Fibroblast of gingiva (primary cell): ENCODE data around the gene BLCAP.
"Not testable (repeated sequence)": the region's sequence is repeated elsewhere in the genome, so short reads cannot be mapped to it uniquely, and the experiment has no call there.

Experiments used
- DNase-seq: peaks from one replicate; pipeline ENCODE4 v3.0.0-alpha.2; 2011; ENCODE audit warnings: low read depth

The BLCAP gene, protein sequence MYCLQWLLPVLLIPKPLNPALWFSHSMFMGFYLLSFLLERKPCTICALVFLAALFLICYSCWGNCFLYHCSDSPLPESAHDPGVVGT

GRCh38 chr20:37527638-37528445 lies at the start of gene BLCAP:
Gene BLCAP (minus strand): TSS chr20:37527876. CDS start chr20:37519174, 8,702 bp downstream.
- peak; percentile 84 for DNase-seq

DNA sequence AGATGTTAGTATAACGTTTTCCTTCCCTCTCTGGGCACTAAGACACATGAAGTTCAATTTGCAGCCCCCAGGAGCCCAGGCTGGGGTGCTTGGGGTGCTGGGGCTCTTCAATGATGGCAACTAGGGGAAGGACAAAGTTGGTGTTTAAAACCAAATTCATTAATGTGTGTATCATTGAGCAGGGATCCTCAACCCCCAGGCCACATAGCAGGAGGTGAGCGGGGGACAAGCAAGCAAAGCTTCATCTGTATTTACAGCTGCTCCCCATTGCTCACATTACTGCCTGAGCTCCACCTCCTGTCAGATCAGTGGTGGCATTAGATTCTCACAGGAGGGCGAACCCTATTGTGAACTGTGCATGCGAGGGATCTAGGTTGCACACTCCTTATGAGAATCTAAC lies 49.8 kb upstream of the BLCAP start:
- not testable (repeated sequence) for DNase-seq

- no peak for DNase-seq
Observed at GRCh38 chr20:37576911-37577310, 49.2 kb upstream of the BLCAP start.

- DNase-seq: no peak
Observed at GRCh38 chr20:37575884-37576283, 48.2 kb upstream of the BLCAP start.

GRCh38 chr20:37574199-37574890 lies 46.7 kb upstream of the BLCAP start:
- no peak for DNase-seq

GRCh38 chr20:37573626-37574198 lies 46.0 kb upstream of the BLCAP start:
- no peak for DNase-seq

GRCh38 chr20:37571033-37571432 lies 43.4 kb upstream of the BLCAP start:
- DNase-seq: no peak

GRCh38 chr20:37570419-37570818 lies 42.7 kb upstream of the BLCAP start:
- DNase-seq: no peak

GRCh38 chr20:37567671-37568588 lies 40.3 kb upstream of the BLCAP start:
- no peak for DNase-seq

DNA sequence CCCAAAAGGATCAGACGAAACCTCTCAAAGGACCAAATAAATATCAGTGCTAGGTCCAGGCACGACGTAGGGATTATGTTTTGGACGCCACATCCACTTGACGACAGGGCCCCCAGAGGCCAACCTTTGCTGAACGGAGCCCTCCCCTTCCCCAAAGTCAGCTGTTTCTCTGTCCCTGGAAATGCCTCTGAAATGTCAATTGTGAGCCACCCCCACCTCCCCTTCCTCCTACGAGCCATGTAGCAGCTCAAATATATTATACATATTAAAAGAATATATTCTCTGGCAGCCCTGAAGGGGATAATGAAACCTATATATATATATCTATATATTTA lies 39.6 kb upstream of the BLCAP start:
- DNase-seq: no peak

- DNase-seq: no peak
Observed at GRCh38 chr20:37566590-37567330, 39.1 kb upstream of the BLCAP start.

GRCh38 chr20:37565134-37565811 lies 37.6 kb upstream of the BLCAP start:
- DNase-seq: no peak

DNA sequence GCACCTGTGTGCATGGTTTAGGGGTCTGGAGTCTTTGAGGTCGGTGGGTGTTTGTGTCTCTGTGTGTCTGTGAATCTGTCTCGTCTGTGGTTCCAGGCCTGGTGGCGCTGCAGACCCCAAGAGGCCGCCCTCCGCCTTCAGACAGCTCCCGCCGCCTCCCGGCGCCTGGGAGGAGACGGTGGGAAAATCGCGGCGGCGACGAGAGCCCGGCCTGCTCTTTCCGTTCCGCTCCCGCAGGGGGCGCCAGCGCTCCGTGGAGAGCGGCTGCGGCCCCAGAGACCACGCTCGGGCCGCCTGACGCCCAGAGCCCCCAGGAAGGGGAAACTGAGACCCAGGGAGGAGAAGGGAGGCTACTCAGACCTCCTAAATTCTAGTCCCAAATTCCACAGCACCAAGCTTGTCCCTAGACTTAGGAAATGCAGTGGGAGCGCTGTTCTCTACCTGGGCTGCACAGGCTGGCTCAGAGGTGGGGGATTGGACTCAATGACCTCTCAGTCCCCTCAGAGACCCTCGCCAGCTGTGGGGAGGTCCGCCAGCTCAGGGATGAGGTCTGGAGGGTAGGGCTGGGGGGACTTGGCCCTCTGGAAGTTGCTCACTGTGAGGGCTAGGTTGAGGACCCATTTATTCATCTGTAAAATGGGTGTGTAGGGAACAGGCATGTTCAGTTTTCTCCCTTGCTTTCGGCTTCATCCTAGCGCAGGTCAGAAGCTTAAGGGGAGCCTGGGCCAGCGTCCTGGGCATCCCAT lies 36.9 kb upstream of the BLCAP start:
- DNase-seq: no peak

- no peak for DNase-seq
Observed at GRCh38 chr20:37564016-37564387, 36.3 kb upstream of the BLCAP start.

GRCh38 chr20:37562695-37563480 lies 35.2 kb upstream of the BLCAP start:
- DNase-seq: no peak

DNA sequence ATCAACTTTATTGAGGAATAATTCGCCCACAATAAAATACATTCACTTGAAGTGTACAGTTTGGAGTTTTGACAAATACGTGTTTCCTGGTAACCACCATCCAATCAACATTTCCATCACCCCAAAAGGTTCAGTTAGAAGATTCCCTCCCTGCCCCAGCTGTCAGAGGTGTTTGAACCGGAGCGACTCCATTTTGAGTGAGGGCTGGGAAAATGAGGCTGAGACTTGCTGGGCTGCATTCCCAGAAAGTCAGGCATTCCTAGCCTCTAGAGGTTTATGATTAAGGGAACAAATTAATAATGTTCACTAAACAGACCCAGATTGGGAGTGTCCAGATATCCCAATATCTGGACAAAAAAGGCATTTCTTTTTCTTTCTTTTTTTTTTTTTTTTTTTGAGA lies 33.0 kb upstream of the BLCAP start:
- DNase-seq: no peak

DNA sequence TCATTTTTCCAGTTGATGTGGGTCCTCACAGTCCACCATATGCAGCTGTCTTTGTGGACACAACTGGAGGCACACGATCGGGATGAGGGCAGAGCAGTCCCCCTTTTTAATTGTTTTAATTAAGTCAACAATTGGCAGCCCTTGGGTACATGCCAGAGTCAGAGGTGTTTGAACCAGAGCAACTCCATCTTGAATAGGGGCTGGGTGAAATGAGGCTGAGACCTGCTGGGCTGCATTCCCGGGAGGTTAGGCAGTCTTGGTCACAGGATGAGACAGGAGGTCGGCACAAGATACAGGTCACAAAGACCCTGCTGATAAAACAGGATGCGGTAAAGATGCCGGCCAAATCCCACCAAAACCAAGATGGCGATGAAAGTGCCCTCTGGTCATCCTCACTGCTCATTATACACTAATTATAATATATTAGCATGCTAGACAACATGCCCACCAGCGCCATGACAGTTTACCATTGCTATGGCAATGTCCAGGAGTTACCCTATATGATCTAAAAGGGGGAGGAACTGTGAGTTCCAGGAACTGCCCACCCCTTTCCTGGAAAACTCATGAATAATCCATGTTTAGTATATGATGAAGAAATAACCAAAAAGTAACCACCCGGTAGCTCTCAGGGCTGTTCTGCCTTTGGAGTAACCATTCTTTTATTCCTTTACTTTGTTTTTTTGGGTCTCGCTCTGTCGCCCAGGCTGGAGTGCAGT lies 31.8 kb upstream of the BLCAP start:
- no peak for DNase-seq

DNA sequence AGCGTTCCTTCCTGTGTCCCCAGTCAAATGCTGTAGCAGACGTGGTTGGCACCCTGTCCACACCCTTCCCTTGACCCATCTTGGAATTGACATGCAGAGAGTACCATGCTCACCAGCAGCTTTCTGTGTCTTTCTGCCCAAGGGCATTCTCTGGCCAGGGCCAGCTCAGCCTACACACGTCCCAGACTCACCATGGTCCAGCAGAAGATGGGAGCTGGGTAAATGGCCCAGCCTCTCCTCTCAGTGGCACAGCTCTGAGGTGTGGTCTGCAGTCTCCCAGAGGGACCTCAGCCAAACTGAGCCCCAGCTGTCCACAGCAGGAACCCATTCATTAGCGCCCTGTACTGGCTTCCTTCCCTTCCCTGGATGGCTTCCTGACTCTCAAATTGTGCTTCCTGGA lies 31.1 kb upstream of the BLCAP start:
- DNase-seq: no peak

- no peak for DNase-seq
Observed at GRCh38 chr20:37558306-37558705, 30.6 kb upstream of the BLCAP start.
